Subcutaneous abdominal adipose tissue (tissue), 5 donors: ENCODE results near the gene POLR2M.
A peak's percentile ranks its signal among the peaks of the same experiment; 100 is the strongest.

Experiments used
- H3K27ac ChIP-seq: one replicate; pipeline ENCODE4 v1.7.0; 2013; ENCODE audit warnings: low read depth, mild to moderate bottlenecking, inconsistent platforms, low read length, moderate library complexity
- H3K27me3 ChIP-seq, 5 donors: one replicate each; pipeline ENCODE4 v1.7.0; 2013; ENCODE audit warnings: low read length in 5 of 5, inconsistent platforms in 1 of 5; ENCODE audit not compliant: control insufficient read depth in 5 of 5, insufficient read depth in 4 of 5
- H3K36me3 ChIP-seq, 5 donors: one replicate each; pipeline ENCODE4 v1.7.0; 2013; ENCODE audit warnings: low read length in 5 of 5; ENCODE audit not compliant: control insufficient read depth in 5 of 5, insufficient read depth in 5 of 5
- H3K4me1 ChIP-seq, 5 donors: one replicate each; pipeline ENCODE4 v1.7.0; 2013; ENCODE audit warnings: low read length in 5 of 5, mild to moderate bottlenecking in 3 of 5, moderate library complexity in 1 of 5; ENCODE audit not compliant: control insufficient read depth in 5 of 5, insufficient read depth in 5 of 5
- H3K4me3 ChIP-seq, 5 donors: one replicate each; pipeline ENCODE4 v1.7.0; 2013; ENCODE audit warnings: low read length in 5 of 5, low read depth in 1 of 5
- H3K9ac ChIP-seq, 5 donors: one replicate each; pipeline ENCODE4 v1.7.0; 2013; ENCODE audit warnings: low read length in 5 of 5, mild to moderate bottlenecking in 4 of 5, moderate library complexity in 3 of 5
- H3K9me3 ChIP-seq, 5 donors: one replicate each; pipeline ENCODE4 v1.7.0; 2013; ENCODE audit warnings: low read length in 5 of 5; ENCODE audit not compliant: control insufficient read depth in 5 of 5
- donor health status: healthy.
- donor health status: healthy.
- donor health status: healthy.
- donor health status: healthy.
- donor health status: healthy.

POLR2M gene

DNA sequence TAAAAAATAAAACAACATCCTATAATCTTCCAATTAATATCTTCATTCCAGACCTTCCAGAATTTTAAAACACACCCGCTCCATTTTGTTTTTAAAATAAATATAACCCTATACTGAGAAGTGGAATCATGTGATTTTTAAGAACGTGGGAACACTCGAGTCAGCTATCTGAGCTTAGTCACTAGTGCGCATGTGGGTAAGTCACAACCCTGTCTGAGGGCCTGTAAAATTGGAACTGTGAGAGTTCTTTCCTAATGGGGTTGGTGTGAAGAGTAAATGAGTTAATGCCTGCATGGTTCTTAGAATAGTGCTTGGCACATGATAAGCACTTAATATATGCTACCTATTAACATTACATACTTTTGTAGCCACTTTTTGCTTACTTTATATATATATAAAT is 19.9 kb upstream of the POLR2M start:
- no peaks in the 10 kb centered on the region for H3K9me3 ChIP-seq
- H3K36me3 ChIP-seq, result peaks cover 8 to 27% (median 22%) of the 10 kb centered on the region in 5 donors
- no peaks in the 10 kb centered on the region for H3K27me3 ChIP-seq
- H3K9ac ChIP-seq, result no peak overlapping the region
- H3K4me3 ChIP-seq, result no peak overlapping the region
- no peaks in the 10 kb centered on the region for H3K4me1 ChIP-seq
- H3K27ac ChIP-seq, result peak overlapping the region; percentile 81

DNA sequence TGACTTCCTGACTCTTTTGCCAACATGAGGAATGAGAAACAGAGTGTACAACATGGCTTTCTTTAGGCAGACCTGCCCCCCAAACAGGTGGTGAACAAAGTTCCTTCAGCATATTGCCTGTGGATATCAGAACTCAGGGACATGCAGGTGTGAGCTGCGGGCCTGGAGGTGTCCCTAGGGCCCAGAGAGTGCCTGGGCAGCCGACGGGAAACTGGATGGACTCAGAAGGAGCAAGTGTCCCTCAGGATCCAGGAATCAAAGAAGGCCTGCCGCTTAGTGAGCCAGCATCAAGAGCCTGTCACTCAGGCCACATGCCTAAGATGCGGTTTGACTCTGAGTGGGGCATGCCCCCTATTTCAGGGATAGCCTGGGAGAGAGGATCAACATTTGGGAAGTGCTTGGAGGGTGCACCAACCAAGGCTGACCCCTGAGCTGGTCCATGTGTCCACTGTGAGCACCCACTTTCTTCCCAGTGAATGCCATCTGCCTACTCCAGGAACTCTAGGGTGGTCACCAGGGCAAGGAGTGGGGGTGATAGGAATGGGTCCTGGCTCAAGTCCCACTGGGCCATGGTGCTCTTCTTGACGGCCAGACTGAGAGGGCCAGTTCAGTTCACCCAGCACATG is 16.1 kb upstream of the POLR2M start:
- Histone ChIP-seq H3K9ac (no peak overlapping the region), H3K27ac (peak overlapping the region; percentile 44), H3K36me3 (peaks cover 5 to 13% (median 5%) of the 10 kb centered on the region in 5 donors), H3K4me3 (no peak overlapping the region), H3K27me3 (no peaks in the 10 kb centered on the region), H3K9me3 (no peaks in the 10 kb centered on the region), H3K4me1 (peaks cover 0 to 13% (median 0%) of the 10 kb centered on the region in 5 donors)

DNA sequence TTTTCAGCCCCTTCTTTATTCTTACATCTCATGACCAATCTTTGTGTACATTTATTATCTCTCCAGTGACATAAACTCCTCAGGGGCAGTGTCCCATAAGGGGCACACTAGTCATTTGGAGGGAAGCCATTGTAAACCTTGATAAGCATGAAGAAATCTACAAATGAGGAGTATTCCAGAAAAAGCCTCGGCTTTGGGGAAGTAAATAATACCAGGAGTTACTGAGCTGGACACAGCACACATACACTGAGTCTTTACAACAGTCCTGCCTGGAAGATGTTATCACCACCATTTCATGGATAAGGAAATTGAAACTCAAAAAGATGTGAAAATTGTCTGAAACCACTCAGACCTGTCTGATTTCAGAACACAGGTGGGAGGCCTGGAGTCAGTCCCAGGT is 15.4 kb upstream of the POLR2M start:
- Histone ChIP-seq H3K27ac (peak overlapping the region; percentile 44), H3K9me3 (no peaks in the 10 kb centered on the region)

DNA sequence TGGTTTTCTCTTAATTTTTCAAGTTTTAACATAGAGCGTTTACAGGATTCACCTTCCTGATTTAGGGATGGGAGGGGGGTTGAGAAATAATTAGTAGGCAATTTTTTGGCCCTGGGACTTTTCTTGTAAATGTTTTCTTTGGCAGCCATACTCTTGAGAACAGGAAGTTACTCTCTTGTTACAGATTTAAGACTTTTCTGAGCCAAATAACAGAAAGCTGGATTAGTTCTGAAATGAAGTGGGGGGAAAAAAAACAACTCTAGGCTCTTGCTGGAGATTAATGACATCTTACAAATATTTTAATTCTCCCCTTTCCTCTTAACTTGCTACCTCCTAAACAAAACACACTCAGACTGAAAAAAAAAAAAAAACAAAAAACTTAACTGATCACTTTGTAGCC is 13.8 kb upstream of the POLR2M start:
- Histone ChIP-seq H3K4me1 (peaks cover 0 to 15% (median 0%) of the 10 kb centered on the region in 5 donors), H3K9ac (no peak overlapping the region), H3K27ac (peak overlapping the region; percentile 7), H3K9me3 (no peaks in the 10 kb centered on the region), H3K36me3 (peaks cover 5 to 9% (median 5%) of the 10 kb centered on the region in 5 donors), H3K4me3 (no peak overlapping the region), H3K27me3 (no peaks in the 10 kb centered on the region)

More for the DNA sequence above, 15.4 kb upstream of the POLR2M start:
- no peak overlapping the region for H3K9ac ChIP-seq
- H3K36me3 ChIP-seq, result peaks cover 5 to 9% (median 5%) of the 10 kb centered on the region in 5 donors
- no peak overlapping the region for H3K4me3 ChIP-seq
- peaks cover 0 to 15% (median 0%) of the 10 kb centered on the region in 5 donors for H3K4me1 ChIP-seq
- no peaks in the 10 kb centered on the region for H3K27me3 ChIP-seq

DNA sequence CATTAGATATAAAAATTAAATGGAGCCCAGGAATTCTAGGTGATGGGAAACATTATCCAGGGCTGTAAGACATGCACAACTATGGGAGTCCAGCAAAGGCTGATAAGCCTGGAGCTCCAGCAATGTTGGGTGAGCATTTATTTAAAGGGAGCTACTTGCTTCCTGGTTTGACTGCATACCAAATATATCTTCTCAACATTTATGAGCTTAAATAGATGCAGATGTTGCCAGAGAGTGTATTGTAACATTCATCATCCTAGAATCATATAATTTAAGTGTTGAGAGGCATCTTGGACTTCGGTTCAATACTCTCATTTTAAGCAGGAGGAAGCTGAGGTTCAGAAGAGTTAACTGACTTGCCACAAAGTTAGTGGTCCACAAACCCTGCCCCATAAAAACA is 12.2 kb upstream of the POLR2M start:
- Histone ChIP-seq H3K4me1 (peaks cover 0 to 15% (median 0%) of the 10 kb centered on the region in 5 donors), H3K9ac (no peak overlapping the region), H3K27ac (no peak overlapping the region), H3K36me3 (peaks cover 5 to 9% (median 5%) of the 10 kb centered on the region in 5 donors), H3K4me3 (no peak overlapping the region), H3K9me3 (no peaks in the 10 kb centered on the region), H3K27me3 (no peaks in the 10 kb centered on the region)

DNA sequence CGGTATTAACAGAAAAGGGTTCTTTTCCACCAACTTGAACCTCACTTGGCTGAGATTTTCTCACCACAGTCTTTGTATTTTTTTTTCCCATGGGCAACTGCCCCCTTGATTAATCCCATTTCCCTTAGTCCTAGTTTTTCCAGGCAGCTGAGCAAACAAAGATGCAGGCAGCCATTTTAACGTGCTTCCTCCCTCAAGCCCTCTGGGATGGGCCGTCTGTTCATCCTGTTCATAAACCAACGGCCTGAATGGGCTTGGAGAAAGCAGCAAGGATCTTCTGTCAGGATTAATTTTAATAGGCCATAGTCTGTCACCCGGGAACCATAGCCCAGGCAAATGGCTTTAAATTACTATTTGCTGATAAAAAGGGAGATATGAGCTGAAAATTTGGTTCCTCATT is 10.4 kb upstream of the POLR2M start:
- no peak overlapping the region for H3K27ac ChIP-seq
- no peak overlapping the region for H3K4me3 ChIP-seq
- no peak overlapping the region for H3K9ac ChIP-seq
- H3K36me3 ChIP-seq, result peaks cover 0 to 9% (median 0%) of the 10 kb centered on the region in 5 donors
- peaks cover 0 to 15% (median 0%) of the 10 kb centered on the region in 5 donors for H3K4me1 ChIP-seq
- no peaks in the 10 kb centered on the region for H3K9me3 ChIP-seq
- no peaks in the 10 kb centered on the region for H3K27me3 ChIP-seq

DNA sequence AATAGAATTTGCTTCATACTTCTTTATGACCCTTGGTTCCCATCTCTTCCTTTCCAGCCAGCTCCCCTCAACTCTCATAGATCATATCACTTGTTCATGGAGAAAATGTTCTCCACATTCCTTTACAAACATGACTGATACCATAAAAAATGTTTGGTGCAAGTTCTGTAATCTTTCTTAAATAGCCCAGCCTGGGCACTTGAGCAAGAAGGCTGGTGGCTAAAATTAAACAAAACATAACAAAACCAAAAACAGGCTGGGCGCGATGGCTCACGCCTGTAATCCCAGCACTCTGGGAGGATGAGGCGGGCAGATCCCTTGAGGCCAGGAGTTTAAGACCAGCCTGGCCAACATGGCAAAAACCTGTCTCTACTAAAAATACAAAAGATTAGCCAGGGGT is 8.9 kb upstream of the POLR2M start:
- Histone ChIP-seq H3K36me3 (peaks cover 0 to 4% (median 0%) of the 10 kb centered on the region in 5 donors), H3K4me3 (no peak overlapping the region), H3K9me3 (no peaks in the 10 kb centered on the region)

DNA sequence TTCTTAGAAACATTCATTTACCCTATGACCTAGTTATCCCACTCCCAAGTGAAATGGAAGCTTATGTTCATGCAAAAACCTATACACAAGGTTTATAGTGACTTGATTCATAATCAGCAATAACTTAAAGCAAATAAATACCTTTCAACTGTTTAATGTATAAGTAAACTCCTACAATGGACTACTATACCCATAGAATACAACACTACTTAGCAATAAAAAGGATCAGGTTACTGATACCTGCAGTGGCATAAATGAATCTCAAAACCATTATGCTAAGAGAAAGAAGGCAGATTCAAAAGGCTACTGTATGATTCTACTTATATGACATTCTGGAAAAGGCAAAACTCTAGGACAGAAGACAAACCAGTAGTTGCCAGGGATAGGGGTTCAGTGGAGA is 8.3 kb upstream of the POLR2M start:
- no peaks in the 10 kb centered on the region for H3K27me3 ChIP-seq
- H3K9ac ChIP-seq, result no peak overlapping the region
- no peak overlapping the region for H3K27ac ChIP-seq
- H3K36me3 ChIP-seq, result peaks cover 0 to 4% (median 0%) of the 10 kb centered on the region in 5 donors
- H3K4me3 ChIP-seq, result no peak overlapping the region
- H3K4me1 ChIP-seq, result peaks cover 0 to 3% (median 0%) of the 10 kb centered on the region in 5 donors
- no peaks in the 10 kb centered on the region for H3K9me3 ChIP-seq

More for the DNA sequence above, 8.9 kb upstream of the POLR2M start:
- no peak overlapping the region for H3K9ac ChIP-seq
- no peak overlapping the region for H3K27ac ChIP-seq
- H3K4me1 ChIP-seq, result peaks cover 0 to 9% (median 0%) of the 10 kb centered on the region in 5 donors
- no peaks in the 10 kb centered on the region for H3K27me3 ChIP-seq

DNA sequence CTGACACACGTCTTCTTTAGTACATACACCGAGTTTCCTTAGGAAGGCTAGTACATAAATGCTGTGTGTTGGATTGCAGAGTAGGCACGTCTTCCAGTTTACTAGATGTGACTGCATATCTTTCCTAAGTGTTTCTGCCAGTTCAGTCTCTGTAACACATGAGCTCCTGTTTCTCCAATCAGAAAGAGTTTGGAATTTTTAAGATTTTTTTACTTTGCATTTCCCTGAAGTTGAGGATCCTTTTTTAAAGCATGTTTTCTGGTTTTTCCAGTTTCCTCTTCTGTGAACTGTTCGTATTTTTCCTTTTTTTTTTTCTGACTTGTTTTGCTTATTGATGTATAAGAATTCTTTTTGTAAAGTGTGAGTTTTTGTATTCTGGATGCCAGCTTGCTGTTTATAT is 7.5 kb upstream of the POLR2M start:
- Histone ChIP-seq H3K4me1 (peaks cover 0 to 2% (median 0%) of the 10 kb centered on the region in 5 donors), H3K9ac (no peak overlapping the region), H3K36me3 (peaks cover 0 to 4% (median 0%) of the 10 kb centered on the region in 5 donors), H3K4me3 (no peak overlapping the region), H3K27ac (no peak overlapping the region), H3K27me3 (no peaks in the 10 kb centered on the region), H3K9me3 (no peaks in the 10 kb centered on the region)

DNA sequence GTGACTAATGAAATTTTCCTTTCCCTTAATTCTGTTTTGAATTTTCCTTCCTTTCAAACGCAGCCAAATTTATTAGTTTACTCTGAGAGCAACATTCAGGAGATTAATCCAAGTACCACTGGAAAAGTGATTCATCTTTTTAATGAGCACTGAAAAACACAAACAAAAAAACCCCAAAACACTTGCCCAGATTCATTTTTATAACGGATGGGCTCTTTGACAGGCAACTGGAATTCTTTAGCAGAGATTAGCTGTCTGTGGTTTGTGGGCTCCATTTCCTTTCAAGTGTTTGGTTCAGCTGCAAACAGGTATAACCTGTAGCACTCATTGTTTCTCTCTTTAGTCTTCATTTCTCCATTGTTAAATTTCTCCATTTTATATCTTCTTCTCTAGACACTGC is 3.1 kb upstream of the POLR2M start:
- Histone ChIP-seq H3K4me3 (no peak overlapping the region), H3K9ac (no peak overlapping the region), H3K36me3 (no peaks in the 10 kb centered on the region), H3K27ac (no peak overlapping the region), H3K4me1 (peaks cover 0 to 20% (median 16%) of the 10 kb centered on the region in 5 donors), H3K9me3 (no peaks in the 10 kb centered on the region), H3K27me3 (no peaks in the 10 kb centered on the region)
